Bronchial epithelial cell (primary cell): ENCODE data around the gene ZDHHC19. TPM values are rescaled to one million over a fixed set of nuclear protein-coding genes. Genes with fewer than 3 reads are reported as not detected.

Source experiments
- DNase-seq: peaks from one replicate; pipeline ENCODE4 v3.0.0-alpha.2; 2010; ENCODE audit warnings: low read depth
- FAIRE-seq: peaks from 2 replicates; lab custom pipeline; 2011; peaks lifted over from hg19 to GRCh38; lab: Jason Lieb, UNC
- H3K27me3 ChIP-seq: 2 replicates; pipeline ENCODE4 v1.5.1; 2011; ENCODE audit warnings: low read length; ENCODE audit not compliant: control insufficient read depth, insufficient read depth
- H3K36me3 ChIP-seq: 2 replicates; pipeline ENCODE4 v1.5.1; 2011; ENCODE audit warnings: low read length; ENCODE audit not compliant: control insufficient read depth, insufficient read depth
- H3K4me3 ChIP-seq: 2 replicates; pipeline ENCODE4 v1.5.1; 2011; ENCODE audit warnings: mild to moderate bottlenecking, low read depth, low read length, control low read depth
- CTCF ChIP-seq: IDR thresholded peaks from 2 replicates; pipeline ENCODE4 v1.5.1; 2011; ENCODE audit warnings: mild to moderate bottlenecking, moderate library complexity, low read length, control low read depth, inconsistent platforms; ENCODE audit not compliant: insufficient read depth, severe bottlenecking
- total RNA-seq: library from RNA; depleted of rRNA; stranded (reverse); fragments of >200 nt; gene quantifications from 2 replicates; pipeline ENCODE4 v1.2.1, GENCODE V29; 2014

Gene ZDHHC19
- total RNA-seq, 1 donor from 2014 or later: not detected

- FAIRE-seq (no peak), DNase-seq (no peak)
- no peaks in the 10 kb centered on the region for H3K27me3 ChIP-seq
- no peak overlapping the region for H3K4me3 ChIP-seq
- H3K36me3 ChIP-seq: no peaks in the 10 kb centered on the region
- no peak for TF ChIP-seq CTCF
Observed at GRCh38 chr3:196193736-196194541, 17.3 kb downstream of the ZDHHC19 start.

GRCh38 chr3:196193133-196193735, 18.0 kb downstream of the ZDHHC19 start:
- no peak for DNase-seq
- no peaks in the 10 kb centered on the region for H3K36me3 ChIP-seq
- no peak for TF ChIP-seq CTCF

GRCh38 chr3:196192524-196193051, 18.6 kb downstream of the ZDHHC19 start:
- DNase-seq (no peak), FAIRE-seq (no peak)
- Histone ChIP-seq H3K27me3 (no peaks in the 10 kb centered on the region), H3K36me3 (no peaks in the 10 kb centered on the region), H3K4me3 (no peak overlapping the region)
- TF ChIP-seq CTCF: no peak

More at GRCh38 chr3:196193133-196193735, 18.0 kb downstream of the ZDHHC19 start:
- no peak overlapping the region for H3K4me3 ChIP-seq
- H3K27me3 ChIP-seq: no peaks in the 10 kb centered on the region
- FAIRE-seq: no peak

- DNase-seq (no peak), FAIRE-seq (no peak)
- no peak for TF ChIP-seq CTCF
- Histone ChIP-seq H3K4me3 (no peak overlapping the region), H3K36me3 (no peaks in the 10 kb centered on the region), H3K27me3 (no peaks in the 10 kb centered on the region)
Observed at GRCh38 chr3:196192036-196192523, 19.1 kb downstream of the ZDHHC19 start.

GRCh38 chr3:196189566-196190347, 21.4 kb downstream of the ZDHHC19 start:
- DNase-seq (no peak), FAIRE-seq (no peak)
- H3K27me3 ChIP-seq: no peaks in the 10 kb centered on the region
- TF ChIP-seq CTCF: no peak
- no peak overlapping the region for H3K4me3 ChIP-seq
- no peaks in the 10 kb centered on the region for H3K36me3 ChIP-seq
